Measurements from ENCODE around the gene LAMC2.

LAMC2 gene

GRCh38 chr1:183215936-183216335 is 29.9 kb downstream of the LAMC2 start:
- no peaks in the 10 kb centered on the region for H3K9me3 ChIP-seq (ENCODE audit: control insufficient read depth, insufficient read depth, low read length)
- no peak overlapping the region for H3K9ac ChIP-seq (ENCODE audit: low read depth, low read length)
- H3K36me3 ChIP-seq (ENCODE audit: control insufficient read depth, insufficient read depth, low read length): no peaks in the 10 kb centered on the region
- no peaks in the 10 kb centered on the region for H3K27me3 ChIP-seq (ENCODE audit: control insufficient read depth, insufficient read depth, low read length)
- no peak overlapping the region for H3K4me3 ChIP-seq (ENCODE audit: low read depth, low read length)
- peaks cover 9% of the 10 kb centered on the region for H3K4me1 ChIP-seq (ENCODE audit: control insufficient read depth, insufficient read depth, low read length)

DNA sequence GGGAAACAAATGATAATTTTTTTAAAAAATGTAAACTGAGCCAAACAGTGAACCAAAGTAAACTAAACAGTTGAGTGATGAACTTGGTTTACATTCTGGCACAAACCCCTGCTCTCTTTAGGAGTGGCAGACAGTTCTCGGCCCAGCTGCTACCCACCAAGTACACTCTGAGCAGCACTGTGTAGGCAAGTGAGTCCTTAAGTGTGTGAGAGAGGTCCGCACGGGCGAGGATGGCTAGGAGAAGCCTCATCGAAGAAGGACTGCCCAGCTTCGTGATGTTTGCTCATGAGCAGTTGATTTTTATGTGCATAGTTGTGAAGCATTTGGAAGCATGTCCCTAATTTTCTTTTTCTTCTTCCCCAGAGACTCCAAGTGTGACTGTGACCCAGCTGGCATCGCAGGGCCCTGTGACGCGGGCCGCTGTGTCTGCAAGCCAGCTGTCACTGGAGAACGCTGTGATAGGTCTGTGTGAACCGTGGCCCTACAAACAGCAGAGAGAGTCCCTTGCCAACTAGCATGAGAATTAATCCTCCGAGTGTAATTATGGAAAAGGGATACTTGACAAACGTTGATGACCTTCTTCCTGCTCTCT is 32.1 kb downstream of the LAMC2 start:
- H3K9me3 ChIP-seq (ENCODE audit: control insufficient read depth, insufficient read depth, low read length): no peaks in the 10 kb centered on the region
- H3K4me3 ChIP-seq (ENCODE audit: low read depth, low read length): no peak overlapping the region
- no peak overlapping the region for H3K9ac ChIP-seq (ENCODE audit: low read depth, low read length)
- no peaks in the 10 kb centered on the region for H3K36me3 ChIP-seq (ENCODE audit: control insufficient read depth, insufficient read depth, low read length)
- no peaks in the 10 kb centered on the region for H3K27me3 ChIP-seq (ENCODE audit: control insufficient read depth, insufficient read depth, low read length)
- H3K4me1 ChIP-seq (ENCODE audit: control insufficient read depth, insufficient read depth, low read length): peaks cover 9% of the 10 kb centered on the region

- Histone ChIP-seq H3K36me3 (ENCODE audit: control insufficient read depth, insufficient read depth, low read length) (no peaks in the 10 kb centered on the region), H3K4me3 (ENCODE audit: low read depth, low read length) (no peak overlapping the region), H3K9me3 (ENCODE audit: control insufficient read depth, insufficient read depth, low read length) (no peaks in the 10 kb centered on the region), H3K9ac (ENCODE audit: low read depth, low read length) (no peak overlapping the region), H3K4me1 (ENCODE audit: control insufficient read depth, insufficient read depth, low read length) (peaks cover 9% of the 10 kb centered on the region), H3K27me3 (ENCODE audit: control insufficient read depth, insufficient read depth, low read length) (no peaks in the 10 kb centered on the region)
Measured at GRCh38 chr1:183218971-183219615, 33.0 kb downstream of the LAMC2 start.

DNA sequence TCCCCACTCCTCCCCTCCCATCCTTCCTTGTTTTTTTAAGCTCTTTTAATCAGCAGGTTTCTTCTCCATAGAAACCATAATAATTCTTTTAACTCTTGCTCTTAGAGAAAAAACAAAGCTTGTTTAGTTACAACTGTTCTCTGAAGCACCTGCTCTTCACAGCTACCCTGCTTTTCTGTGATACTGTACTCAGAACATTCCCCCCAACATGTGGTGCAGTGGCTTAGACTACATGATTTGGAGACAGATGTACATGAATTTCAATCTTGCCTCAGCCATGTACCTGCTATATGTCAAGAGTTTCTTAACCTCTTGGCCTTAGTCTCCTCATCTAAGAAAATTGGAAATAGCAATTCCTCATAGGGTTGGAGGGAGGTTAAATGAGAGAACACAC is 33.5 kb downstream of the LAMC2 start:
- Histone ChIP-seq H3K36me3 (ENCODE audit: control insufficient read depth, insufficient read depth, low read length) (no peaks in the 10 kb centered on the region), H3K4me1 (ENCODE audit: control insufficient read depth, insufficient read depth, low read length) (peaks cover 9% of the 10 kb centered on the region), H3K4me3 (ENCODE audit: low read depth, low read length) (no peak overlapping the region), H3K9me3 (ENCODE audit: control insufficient read depth, insufficient read depth, low read length) (no peaks in the 10 kb centered on the region), H3K27me3 (ENCODE audit: control insufficient read depth, insufficient read depth, low read length) (no peaks in the 10 kb centered on the region), H3K9ac (ENCODE audit: low read depth, low read length) (no peak overlapping the region)

DNA sequence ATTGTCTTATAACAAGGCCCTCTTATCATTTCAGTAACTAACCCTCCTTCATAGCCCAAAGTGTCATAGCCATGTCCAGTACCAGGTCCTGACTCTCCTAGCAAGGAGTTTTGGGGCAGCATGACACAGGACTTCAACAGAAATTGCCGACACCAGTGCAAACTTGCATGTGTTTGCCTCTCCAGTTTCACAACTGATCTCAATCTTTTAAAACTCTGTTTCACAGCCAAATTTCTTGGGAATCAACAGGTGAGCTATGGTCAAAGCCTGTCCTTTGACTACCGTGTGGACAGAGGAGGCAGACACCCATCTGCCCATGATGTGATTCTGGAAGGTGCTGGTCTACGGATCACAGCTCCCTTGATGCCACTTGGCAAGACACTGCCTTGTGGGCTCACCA is 36.8 kb downstream of the LAMC2 start:
- peaks cover 9% of the 10 kb centered on the region for H3K4me1 ChIP-seq (ENCODE audit: control insufficient read depth, insufficient read depth, low read length)
- H3K9me3 ChIP-seq (ENCODE audit: control insufficient read depth, insufficient read depth, low read length): no peaks in the 10 kb centered on the region
- no peak overlapping the region for H3K4me3 ChIP-seq (ENCODE audit: low read depth, low read length)
- no peaks in the 10 kb centered on the region for H3K27me3 ChIP-seq (ENCODE audit: control insufficient read depth, insufficient read depth, low read length)
- H3K36me3 ChIP-seq (ENCODE audit: control insufficient read depth, insufficient read depth, low read length): no peaks in the 10 kb centered on the region
- no peak overlapping the region for H3K9ac ChIP-seq (ENCODE audit: low read depth, low read length)

- no peak overlapping the region for H3K9ac ChIP-seq (ENCODE audit: low read depth, low read length)
- no peak overlapping the region for H3K4me3 ChIP-seq (ENCODE audit: low read depth, low read length)
- no peaks in the 10 kb centered on the region for H3K27me3 ChIP-seq (ENCODE audit: control insufficient read depth, insufficient read depth, low read length)
- peaks cover 7% of the 10 kb centered on the region for H3K4me1 ChIP-seq (ENCODE audit: control insufficient read depth, insufficient read depth, low read length)
- no peaks in the 10 kb centered on the region for H3K9me3 ChIP-seq (ENCODE audit: control insufficient read depth, insufficient read depth, low read length)
- H3K36me3 ChIP-seq (ENCODE audit: control insufficient read depth, insufficient read depth, low read length): no peaks in the 10 kb centered on the region
Measured at GRCh38 chr1:183223467-183223866, 37.4 kb downstream of the LAMC2 start.

DNA sequence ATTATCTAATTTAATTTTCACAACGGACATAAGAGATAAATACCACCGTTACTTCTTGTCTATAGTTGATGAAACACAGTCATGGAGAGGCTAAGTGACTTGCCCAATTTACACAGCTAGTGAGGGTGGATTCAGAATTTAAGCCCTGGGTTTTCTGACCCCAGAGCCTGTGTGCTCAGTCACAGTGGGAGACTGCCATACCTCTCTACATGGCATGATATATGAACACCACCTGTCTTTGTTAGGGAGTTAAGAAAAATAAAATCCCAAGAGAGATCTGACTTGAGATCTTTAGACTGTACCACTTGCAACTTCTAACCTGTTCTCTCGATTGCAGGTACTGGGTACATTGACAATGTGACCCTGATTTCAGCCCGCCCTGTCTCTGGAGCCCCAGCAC is 40.3 kb downstream of the LAMC2 start:
- Histone ChIP-seq H3K9ac (ENCODE audit: low read depth, low read length) (no peak overlapping the region), H3K27me3 (ENCODE audit: control insufficient read depth, insufficient read depth, low read length) (no peaks in the 10 kb centered on the region), H3K4me1 (ENCODE audit: control insufficient read depth, insufficient read depth, low read length) (no peaks in the 10 kb centered on the region), H3K4me3 (ENCODE audit: low read depth, low read length) (no peak overlapping the region), H3K9me3 (ENCODE audit: control insufficient read depth, insufficient read depth, low read length) (no peaks in the 10 kb centered on the region), H3K36me3 (ENCODE audit: control insufficient read depth, insufficient read depth, low read length) (no peaks in the 10 kb centered on the region)

DNA sequence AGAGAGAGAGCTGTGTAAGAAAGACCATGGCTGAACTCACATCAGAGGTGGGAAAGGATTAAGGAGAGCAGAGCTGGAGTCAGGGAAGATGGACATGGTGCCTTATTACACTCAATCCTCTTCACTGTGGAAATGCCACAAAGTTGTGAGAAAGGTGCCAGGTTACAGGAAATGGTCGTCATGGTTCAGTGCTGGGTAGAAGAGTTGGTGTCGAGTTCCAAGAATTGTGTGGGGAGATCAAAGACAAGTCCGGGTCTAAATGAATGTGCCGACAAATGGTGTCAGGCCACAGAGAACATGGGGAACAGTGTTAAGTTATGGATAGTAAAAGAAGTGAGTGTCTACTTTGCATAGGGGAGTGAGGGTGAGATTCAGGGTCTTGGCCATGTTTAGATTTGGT is 40.9 kb downstream of the LAMC2 start:
- no peaks in the 10 kb centered on the region for H3K27me3 ChIP-seq (ENCODE audit: control insufficient read depth, insufficient read depth, low read length)
- no peak overlapping the region for H3K9ac ChIP-seq (ENCODE audit: low read depth, low read length)
- H3K4me1 ChIP-seq (ENCODE audit: control insufficient read depth, insufficient read depth, low read length): no peaks in the 10 kb centered on the region
- no peaks in the 10 kb centered on the region for H3K9me3 ChIP-seq (ENCODE audit: control insufficient read depth, insufficient read depth, low read length)
- H3K4me3 ChIP-seq (ENCODE audit: low read depth, low read length): no peak overlapping the region
- no peaks in the 10 kb centered on the region for H3K36me3 ChIP-seq (ENCODE audit: control insufficient read depth, insufficient read depth, low read length)

GRCh38 chr1:183227422-183228346 is 41.6 kb downstream of the LAMC2 start:
- Histone ChIP-seq H3K9me3 (ENCODE audit: control insufficient read depth, insufficient read depth, low read length) (no peaks in the 10 kb centered on the region), H3K4me1 (ENCODE audit: control insufficient read depth, insufficient read depth, low read length) (no peaks in the 10 kb centered on the region), H3K4me3 (ENCODE audit: low read depth, low read length) (no peak overlapping the region), H3K9ac (ENCODE audit: low read depth, low read length) (no peak overlapping the region), H3K36me3 (ENCODE audit: control insufficient read depth, insufficient read depth, low read length) (no peaks in the 10 kb centered on the region), H3K27me3 (ENCODE audit: control insufficient read depth, insufficient read depth, low read length) (no peaks in the 10 kb centered on the region)

- no peaks in the 10 kb centered on the region for H3K4me1 ChIP-seq (ENCODE audit: control insufficient read depth, insufficient read depth, low read length)
- H3K4me3 ChIP-seq (ENCODE audit: low read depth, low read length): no peak overlapping the region
- no peaks in the 10 kb centered on the region for H3K36me3 ChIP-seq (ENCODE audit: control insufficient read depth, insufficient read depth, low read length)
- H3K9ac ChIP-seq (ENCODE audit: low read depth, low read length): no peak overlapping the region
- H3K9me3 ChIP-seq (ENCODE audit: control insufficient read depth, insufficient read depth, low read length): no peaks in the 10 kb centered on the region
- H3K27me3 ChIP-seq (ENCODE audit: control insufficient read depth, insufficient read depth, low read length): no peaks in the 10 kb centered on the region
Measured at GRCh38 chr1:183228347-183229220, 42.5 kb downstream of the LAMC2 start.

DNA sequence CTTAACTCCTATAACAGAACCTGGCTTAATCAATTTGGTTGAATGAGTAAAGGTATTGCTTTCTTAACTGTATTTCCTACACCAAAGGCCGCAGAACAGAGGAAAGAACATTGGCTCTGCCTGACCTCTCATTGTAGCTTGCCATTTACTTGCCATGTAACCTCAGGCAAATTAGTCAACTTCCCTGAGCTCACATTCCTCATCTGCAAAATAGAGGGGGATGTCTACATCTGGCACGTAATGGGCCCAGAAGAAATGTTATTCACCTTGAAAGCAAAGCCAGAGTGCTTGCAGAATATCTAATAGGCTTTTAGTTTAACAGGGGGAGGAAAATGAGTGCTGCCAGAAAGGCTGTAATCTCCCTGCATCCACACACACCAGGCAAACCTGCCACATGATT is 44.3 kb downstream of the LAMC2 start:
- Histone ChIP-seq H3K9ac (ENCODE audit: low read depth, low read length) (no peak overlapping the region), H3K9me3 (ENCODE audit: control insufficient read depth, insufficient read depth, low read length) (no peaks in the 10 kb centered on the region), H3K4me3 (ENCODE audit: low read depth, low read length) (no peak overlapping the region), H3K4me1 (ENCODE audit: control insufficient read depth, insufficient read depth, low read length) (peaks cover 4% of the 10 kb centered on the region), H3K27me3 (ENCODE audit: control insufficient read depth, insufficient read depth, low read length) (no peaks in the 10 kb centered on the region), H3K36me3 (ENCODE audit: control insufficient read depth, insufficient read depth, low read length) (no peaks in the 10 kb centered on the region)

Measured in iPS-15b (cell line).